Liver (tissue), 9 donors: Measurements from ENCODE around the gene NECAB2. TPM values are rescaled to one million over a fixed set of nuclear protein-coding genes. Genes with fewer than 3 reads are reported as not detected.
A peak's percentile ranks its signal among the peaks of the same experiment; 100 is the strongest.
"Not testable (repeated sequence)": the region's sequence is repeated elsewhere in the genome, so short reads cannot be mapped to it uniquely, and the experiment has no call there.

Source experiments
- DNase-seq: peaks from one replicate; pipeline ENCODE4 v3.0.0-alpha.2; 2017; ENCODE audit warnings: low spot score
- H3K27ac ChIP-seq, 2 donors: one replicate each; pipeline ENCODE4 v1.7.0; 2013; ENCODE audit warnings: inconsistent platforms in 2 of 2, low read length in 2 of 2, control low read depth in 1 of 2, low read depth in 1 of 2, mild to moderate bottlenecking in 1 of 2
- H3K27me3 ChIP-seq, 4 donors: one replicate each; pipeline versions ENCODE4 v1.6.1 to v1.7.0; 2013; ENCODE audit warnings: low read length in 3 of 4, inconsistent platforms in 1 of 4, mild to moderate bottlenecking in 1 of 4, moderate library complexity in 1 of 4; ENCODE audit not compliant: control insufficient read depth in 4 of 4, insufficient read depth in 4 of 4
- H3K36me3 ChIP-seq, 4 donors: one replicate each; pipeline versions ENCODE4 v1.6.1 to v1.7.0; 2013; ENCODE audit warnings: low read length in 3 of 4, mild to moderate bottlenecking in 3 of 4, low read depth in 1 of 4, moderate library complexity in 1 of 4; ENCODE audit not compliant: control insufficient read depth in 4 of 4, insufficient read depth in 3 of 4
- H3K4me1 ChIP-seq, 4 donors: one replicate each; pipeline versions ENCODE4 v1.6.1 to v1.7.0; 2013; ENCODE audit warnings: low read length in 3 of 4, mild to moderate bottlenecking in 3 of 4, moderate library complexity in 1 of 4; ENCODE audit not compliant: control insufficient read depth in 4 of 4, insufficient read depth in 4 of 4
- H3K4me3 ChIP-seq, 3 donors: one replicate each; pipeline versions ENCODE4 v1.6.1 to v1.7.0; 2013; ENCODE audit warnings: low read length in 3 of 3, control low read depth in 1 of 3, low read depth in 1 of 3, mild to moderate bottlenecking in 1 of 3
- H3K9ac ChIP-seq, 2 donors: one replicate each; pipeline ENCODE4 v1.7.0; 2013; ENCODE audit warnings: low read length in 2 of 2, mild to moderate bottlenecking in 2 of 2, moderate library complexity in 2 of 2, control low read depth in 1 of 2, low read depth in 1 of 2
- H3K9me3 ChIP-seq, 4 donors: one replicate each; pipeline versions ENCODE4 v1.6.1 to v1.7.0; 2013; ENCODE audit warnings: low read length in 3 of 4; ENCODE audit not compliant: control insufficient read depth in 4 of 4
- ATF3 ChIP-seq: IDR thresholded peaks from 2 replicates; pipeline ENCODE4 v1.6.1; 2016; ENCODE audit warnings: antibody characterized with exemption
- CTCF ChIP-seq: fragments of 150-350 bp; IDR thresholded peaks from 2 replicates; pipeline ENCODE4 v1.5.1; 2017; ENCODE audit warnings: improper control_type of control experiment, low read depth, low read length; ENCODE audit not compliant: missing input control
- EGR1 ChIP-seq, 2 donors: IDR thresholded peaks; 2 replicates each; pipeline ENCODE4 v1.6.1; 2016 to 2018; ENCODE audit warnings: antibody characterized with exemption in 2 of 2, low read depth in 2 of 2
- FOXA2 ChIP-seq: IDR thresholded peaks from 2 replicates; pipeline ENCODE4 v1.6.1; 2016; ENCODE audit warnings: antibody characterized with exemption
- GABPA ChIP-seq, 2 donors: IDR thresholded peaks in 1 of 2; conservative IDR thresholded peaks in 1 of 2; 2 replicates each; pipeline ENCODE4 v1.6.1; 2016; ENCODE audit warnings: antibody characterized with exemption in 2 of 2, mild to moderate bottlenecking in 1 of 2, moderate library complexity in 1 of 2
- HNF4A ChIP-seq, 2 donors: conservative IDR thresholded peaks; 2 replicates each; pipeline ENCODE4 v1.6.1; 2016; ENCODE audit warnings: antibody characterized with exemption in 2 of 2, mild to moderate bottlenecking in 2 of 2
- HNF4G ChIP-seq: IDR thresholded peaks from 2 replicates; pipeline ENCODE4 v1.6.1; 2016; ENCODE audit warnings: antibody characterized with exemption
- JUND ChIP-seq, 2 donors: IDR thresholded peaks; 2 replicates each; pipeline ENCODE4 v1.6.1; 2016; ENCODE audit warnings: antibody characterized with exemption in 2 of 2
- MAX ChIP-seq: IDR thresholded peaks from 2 replicates; pipeline ENCODE4 v1.6.1; 2016; ENCODE audit warnings: antibody characterized with exemption
- NR2F2 ChIP-seq: IDR thresholded peaks from 2 replicates; pipeline ENCODE4 v1.6.1; 2016; ENCODE audit warnings: antibody characterized with exemption
- RAD21 ChIP-seq, 2 donors: IDR thresholded peaks; 2 replicates each; pipeline ENCODE4 v1.6.1; 2016; ENCODE audit warnings: antibody characterized with exemption in 2 of 2, mild to moderate bottlenecking in 2 of 2
- RXRA ChIP-seq, 2 donors: IDR thresholded peaks; 2 replicates each; pipeline ENCODE4 v1.6.1; 2017 to 2018; ENCODE audit warnings: antibody characterized with exemption in 2 of 2, mild to moderate bottlenecking in 1 of 2
- SP1 ChIP-seq: IDR thresholded peaks from 2 replicates; pipeline ENCODE4 v1.6.1; 2018; ENCODE audit warnings: antibody characterized with exemption, mild to moderate bottlenecking
- TAF1 ChIP-seq: conservative IDR thresholded peaks from 2 replicates; pipeline ENCODE4 v1.6.1; 2016; ENCODE audit warnings: antibody characterized with exemption, mild to moderate bottlenecking
- YY1 ChIP-seq: IDR thresholded peaks from 2 replicates; pipeline ENCODE4 v1.6.1; 2016; ENCODE audit warnings: antibody characterized with exemption, mild to moderate bottlenecking
- ZBTB33 ChIP-seq: IDR thresholded peaks from 2 replicates; pipeline ENCODE4 v1.6.1; 2016; ENCODE audit warnings: antibody characterized with exemption
- WGBS: extraction: QIAGEN DNeasy Blood & Tissue Kit; methylation state at CpG from one replicate; pipeline ENCODE4 v1.1.7; 2013; 5-methylcytosine and 5-hydroxymethylcytosine counted together
- polyA plus RNA-seq, 2 donors: library from polyadenylated mRNA; stranded (reverse) in 1 of 2; unstranded in 1 of 2; fragments of 200-250 nt in 1 of 2; fragments of >200 nt in 1 of 2; fragmentation: Nextera tagmentation in 1 of 2; extraction: Ambion mirVana in 1 of 2; gene quantifications; one replicate each; pipeline versions ENCODE4 v1.2.1 to v1.2.3, GENCODE V29; 2013 to 2015
- total RNA-seq, 2 donors: library from RNA; depleted of rRNA; stranded (reverse); fragments of >200 nt; gene quantifications; one replicate each; pipeline ENCODE4 v1.2.3, GENCODE V29; 2014
- donor health status: healthy.
- donor health status: healthy.
- donor health status: healthy.
- donor health status: healthy.
- donor health status: healthy.

NECAB2 gene
- total and polyA plus RNA-seq, 4 donors: 2.7 to 3.8 (median 2.9) TPM; not detected in 1

GRCh38 chr16:83947642-83948234, 20.3 kb upstream of the NECAB2 start (continued):
- TF ChIP-seq ZBTB33: peak; percentile 33
- TF ChIP-seq FOXA2: no peak
- no peak for TF ChIP-seq YY1
- peak; percentile 76 for TF ChIP-seq MAX

GRCh38 chr16:83948914-83949723, 18.9 kb upstream of the NECAB2 start:
- DNase-seq: no peak
- peak overlapping the region; percentile 69 to 93 for H3K27ac ChIP-seq
- WGBS: 57% methylated on average over 13 of the region's 13 CpGs
- H3K4me1 ChIP-seq: peaks cover 16 to 56% (median 50%) of the 10 kb centered on the region in 4 donors
- H3K9ac ChIP-seq: no peak overlapping the region
- no peaks in the 10 kb centered on the region for H3K27me3 ChIP-seq
- no peaks in the 10 kb centered on the region for H3K9me3 ChIP-seq
- TF ChIP-seq YY1: no peak
- TF ChIP-seq SP1: peak; percentile 56
- TF ChIP-seq RXRA (IDR thresholded peaks at IDR 0.05): peak; percentile 61 to 62
- peak; percentile 63 to 68 for TF ChIP-seq HNF4A (conservative IDR thresholded peaks at IDR 0.05)
- H3K36me3 ChIP-seq: no peaks in the 10 kb centered on the region
- no peak overlapping the region for H3K4me3 ChIP-seq

- peak overlapping the region in 1 of 2 donors; percentile 69 for H3K27ac ChIP-seq
- no peaks in the 10 kb centered on the region for H3K9me3 ChIP-seq
- no peak for DNase-seq
- H3K4me3 ChIP-seq: no peak overlapping the region
- H3K27me3 ChIP-seq: no peaks in the 10 kb centered on the region
- TF ChIP-seq RXRA (IDR thresholded peaks at IDR 0.05) (no peak), ATF3 (no peak), GABPA (IDR thresholded peaks at IDR 0.05 in 1 of 2, conservative IDR thresholded peaks at IDR 0.05 in 1 of 2) (no peak), MAX (no peak), RAD21 (IDR thresholded peaks at IDR 0.05) (no peak), TAF1 (no peak), EGR1 (IDR thresholded peaks at IDR 0.05; ENCODE audit: low read depth in 2 of 2) (no peak), JUND (IDR thresholded peaks at IDR 0.05) (no peak), YY1 (no peak), HNF4G (no peak), NR2F2 (no peak), SP1 (no peak), CTCF (no peak)
- 91% methylated on average over 5 of the region's 5 CpGs for WGBS
- no peak overlapping the region for H3K9ac ChIP-seq
- no peaks in the 10 kb centered on the region for H3K36me3 ChIP-seq
- peaks cover 16 to 58% (median 50%) of the 10 kb centered on the region in 4 donors for H3K4me1 ChIP-seq
Observed at GRCh38 chr16:83949724-83950001, 18.4 kb upstream of the NECAB2 start.

GRCh38 chr16:83950862-83951399, 17.1 kb upstream of the NECAB2 start:
- not testable (repeated sequence) for H3K27ac ChIP-seq, DNase-seq, H3K4me3 ChIP-seq, H3K27me3 ChIP-seq, H3K9me3 ChIP-seq, H3K9ac ChIP-seq, H3K36me3 ChIP-seq
- whole genome bisulfite sequencing: 62% methylated on average over 10 of the region's 10 CpGs
- H3K4me1 ChIP-seq: peaks cover 14 to 65% (median 49%) of the 10 kb centered on the region in 4 donors
